Stimulated activated CD8-positive, alpha-beta memory T cell treated with anti-CD3 and anti-CD28 coated beads, Interleukin-2, amount 100 ng/mL, for 1 hour (primary cell): ENCODE measurements around the gene IL17RE.
"Not testable (repeated sequence)": the region's sequence is repeated elsewhere in the genome, so short reads cannot be mapped to it uniquely, and the experiment has no call there.

Experiments used
- DNase-seq, 2 donors: peaks; one replicate each; pipeline ENCODE4 v3.0.0-alpha.2; 2020; ENCODE audit warnings: low read depth in 2 of 2

The IL17RE gene

GRCh38 chr3:9933561-9934234, 31.1 kb downstream of the IL17RE start, which contains the start of gene CRELD1:
TSS of gene CRELD1 (plus strand) at chr3:9933834. CDS start at chr3:9934439, 605 bp downstream.
- DNase-seq: peak; percentile 94 to 96

GRCh38 chr3:9934235-9934621, 31.6 kb downstream of the IL17RE start:
- no peak for DNase-seq

- DNase-seq: no peak
These were observed 32.3 kb downstream of the IL17RE start for GRCh38 chr3:9934993-9935392.

- DNase-seq: no peak
These were observed 33.4 kb downstream of the IL17RE start for GRCh38 chr3:9935966-9936510.

- no peak for DNase-seq
These were observed 35.0 kb downstream of the IL17RE start for GRCh38 chr3:9937486-9938238.

- DNase-seq: no peak
These were observed 36.3 kb downstream of the IL17RE start for GRCh38 chr3:9938966-9939365.

- not testable (repeated sequence) for DNase-seq
These were observed 37.3 kb downstream of the IL17RE start for GRCh38 chr3:9939906-9940305.

GRCh38 chr3:9940746-9941145, 38.1 kb downstream of the IL17RE start:
- DNase-seq: no peak

- no peak for DNase-seq
These were observed 39.5 kb downstream of the IL17RE start for GRCh38 chr3:9942164-9942563.

- DNase-seq: no peak
These were observed 40.5 kb downstream of the IL17RE start for GRCh38 chr3:9942934-9943690.

- no peak for DNase-seq
These were observed 41.6 kb downstream of the IL17RE start for GRCh38 chr3:9944271-9944670.

- no peak for DNase-seq
These were observed 42.7 kb downstream of the IL17RE start for GRCh38 chr3:9945358-9945757.

- peak; percentile 67 to 71 for DNase-seq
These were observed 43.7 kb downstream of the IL17RE start for GRCh38 chr3:9946112-9947024.

- DNase-seq: no peak
These were observed 44.7 kb downstream of the IL17RE start for GRCh38 chr3:9947025-9947995.

- no peak for DNase-seq
These were observed 45.9 kb downstream of the IL17RE start for GRCh38 chr3:9948586-9948985.

GRCh38 chr3:9949115-9949514, 46.5 kb downstream of the IL17RE start:
- DNase-seq: no peak

- no peak for DNase-seq
These were observed 47.0 kb downstream of the IL17RE start for GRCh38 chr3:9949626-9950025.

GRCh38 chr3:9951126-9951525, 48.5 kb downstream of the IL17RE start:
- DNase-seq: no peak

GRCh38 chr3:9951598-9951961, 48.9 kb downstream of the IL17RE start:
- no peak for DNase-seq
